Caco-2 (cell line): ENCODE measurements around the gene CEP170. TPM values are rescaled to one million over a fixed set of nuclear protein-coding genes. Genes with fewer than 3 reads are reported as not detected.
"Not testable (repeated sequence)": the region's sequence is repeated elsewhere in the genome, so short reads cannot be mapped to it uniquely, and the experiment has no call there.

ENCODE experiments used
- BruUV-seq: library from RNA; stranded (reverse); fragments of 400-500 nt; replicated peaks from 2 replicates; lab custom pipeline; 2021; lab: Mats Ljungman, UMichigan
- CTCF ChIA-PET: fragments of 300-600 bp; sonication (Branson Sonifier 250); formaldehyde crosslinking; loops from one replicate; lab custom pipeline; 2022; ENCODE audit warnings: antibody characterized with exemption; lab: Charles Lee
- POLR2A ChIA-PET: fragments of 300-600 bp; sonication (Branson Sonifier 250); formaldehyde crosslinking; loops from one replicate; lab custom pipeline; 2022; ENCODE audit warnings: antibody characterized with exemption; lab: Charles Lee
- DNase-seq, 2 experiments: peaks; one replicate each; pipeline versions ENCODE4 v3.0.0 to v3.0.0-alpha.2; 2020 to 2022
- H3K27me3 ChIP-seq: replicated peaks from 2 replicates; pipeline ENCODE4 v1.6.0; 2011; ENCODE audit warnings: low read length; ENCODE audit not compliant: control insufficient read depth, insufficient read depth
- H3K36me3 ChIP-seq: 2 replicates; pipeline ENCODE4 v1.5.1; 2011; ENCODE audit warnings: low read length; ENCODE audit not compliant: control insufficient read depth, insufficient read depth
- H3K4me1 ChIP-seq: fragments of 250-450 bp; sonication (Bioruptor Pico); 2 replicates; pipeline ENCODE4 v1.5.1; 2020; ENCODE audit warnings: mild to moderate bottlenecking
- H3K4me3 ChIP-seq: 2 replicates; pipeline ENCODE4 v1.5.1; 2011; ENCODE audit warnings: low read depth, mild to moderate bottlenecking, control low read depth, low read length
- H3K9me3 ChIP-seq: fragments of 250-450 bp; sonication (Bioruptor Pico); 2 replicates; pipeline ENCODE4 v1.5.1; 2020; ENCODE audit warnings: mild to moderate bottlenecking, moderate library complexity
- H3K27ac Mint-ChIP-seq: one replicate; pipeline ENCODE4 v1.8.0; 2022; ENCODE audit warnings: mixed read lengths; ENCODE audit not compliant: unreplicated experiment
- H3K27me3 Mint-ChIP-seq: one replicate; pipeline ENCODE4 v1.8.0; 2022; ENCODE audit warnings: mixed read lengths; ENCODE audit not compliant: insufficient read depth, unreplicated experiment
- H3K36me3 Mint-ChIP-seq: one replicate; pipeline ENCODE4 v1.8.0; 2022; ENCODE audit warnings: mild to moderate bottlenecking, mixed read lengths; ENCODE audit not compliant: insufficient read depth, unreplicated experiment
- H3K4me1 Mint-ChIP-seq: one replicate; pipeline ENCODE4 v1.8.0; 2022; ENCODE audit warnings: low read depth, mixed read lengths; ENCODE audit not compliant: unreplicated experiment
- H3K4me3 Mint-ChIP-seq: one replicate; pipeline ENCODE4 v1.8.0; 2022; ENCODE audit warnings: mild to moderate bottlenecking, moderate library complexity, mixed read lengths; ENCODE audit not compliant: unreplicated experiment
- H3K9me3 Mint-ChIP-seq: one replicate; pipeline ENCODE4 v1.8.0; 2022; ENCODE audit warnings: mixed read lengths; ENCODE audit not compliant: unreplicated experiment
- intact Hi-C: fragments of 100-400 bp; cut with micrococcal nuclease; formaldehyde crosslinking; loops from one replicate; pipeline ENCODE4 v1.10.0; 2022; ENCODE audit not compliant: unreplicated experiment
- total RNA-seq: library from RNA; stranded (reverse); gene quantifications from 2 replicates; pipeline ENCODE4 v1.2.3, GENCODE V29; 2022

CEP170 gene
- total RNA-seq, 1 experiment from 2014 or later = 22.4 TPM

DNA sequence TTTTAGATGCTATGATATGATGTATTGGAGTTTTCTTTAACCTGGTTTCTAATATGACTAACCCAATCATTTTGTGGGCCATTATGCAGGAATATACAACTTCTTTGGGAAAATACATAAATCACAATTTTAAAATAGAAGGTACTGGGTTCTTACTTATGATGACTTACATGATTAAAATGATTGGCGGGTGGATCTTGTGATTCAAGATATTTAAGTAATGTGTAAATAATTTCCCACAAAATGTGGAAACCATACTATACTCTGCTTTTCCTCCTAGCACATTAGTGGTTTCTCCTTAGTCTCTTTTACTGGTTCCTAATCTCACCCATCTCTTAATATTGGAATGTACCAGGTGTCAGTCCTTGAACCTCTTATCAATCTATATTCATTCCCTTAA lies 50.7 kb downstream of the CEP170 start:
- H3K9me3 Mint-ChIP-seq, CTCF ChIA-PET, H3K4me1 ChIP-seq, H3K27ac Mint-ChIP-seq, H3K4me1 Mint-ChIP-seq, H3K36me3 ChIP-seq, H3K4me3 Mint-ChIP-seq, H3K36me3 Mint-ChIP-seq, H3K9me3 ChIP-seq, H3K27me3 Mint-ChIP-seq, POLR2A ChIA-PET, intact Hi-C loops, H3K4me3 ChIP-seq, BruUV-seq, H3K27me3 ChIP-seq, DNase-seq: not testable (repeated sequence)

DNA sequence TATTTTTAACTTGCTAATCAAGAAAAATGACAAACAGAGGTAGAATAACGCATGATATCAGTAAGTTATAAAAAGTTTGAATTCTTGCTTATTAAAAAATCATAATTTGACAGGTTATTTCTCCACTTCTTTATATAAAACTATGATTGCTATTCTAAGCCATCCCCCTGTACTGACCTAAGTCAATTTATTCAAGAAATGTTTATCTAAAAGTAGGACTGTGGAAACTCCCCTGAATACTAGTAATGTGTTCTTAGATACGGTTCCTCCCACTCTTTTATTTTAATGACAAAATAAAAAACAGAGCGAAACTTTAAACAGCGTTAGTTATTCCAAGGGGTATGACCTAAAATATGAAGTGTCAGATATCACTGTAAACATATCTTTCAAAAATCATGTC lies 51.9 kb downstream of the CEP170 start:
- H3K27me3 Mint-ChIP-seq, DNase-seq, H3K36me3 ChIP-seq, intact Hi-C loops, H3K36me3 Mint-ChIP-seq, H3K4me1 ChIP-seq, H3K27ac Mint-ChIP-seq, BruUV-seq, H3K27me3 ChIP-seq, H3K4me3 ChIP-seq, CTCF ChIA-PET, H3K4me3 Mint-ChIP-seq, H3K9me3 ChIP-seq, H3K4me1 Mint-ChIP-seq, POLR2A ChIA-PET, H3K9me3 Mint-ChIP-seq: not testable (repeated sequence)

DNA sequence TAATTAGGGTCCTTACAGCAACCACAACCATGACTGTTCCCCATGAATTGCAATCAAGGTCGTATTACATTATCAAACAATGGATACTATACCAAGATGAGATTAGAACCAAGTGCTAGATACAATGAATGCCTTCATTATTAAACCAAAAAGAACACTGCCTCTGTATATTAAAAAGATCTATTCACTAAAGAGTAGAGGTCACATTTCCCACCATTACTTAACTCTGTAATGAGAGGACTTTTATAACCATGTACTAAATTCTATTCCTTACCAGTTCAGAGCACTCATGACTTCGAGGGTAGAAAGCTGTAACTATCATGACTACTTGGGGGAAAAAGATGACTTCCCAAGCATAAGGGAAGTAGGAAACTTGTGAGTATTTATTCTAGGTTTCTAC lies 53.8 kb downstream of the CEP170 start:
- H3K27ac Mint-ChIP-seq, H3K9me3 Mint-ChIP-seq, POLR2A ChIA-PET, H3K4me1 ChIP-seq, H3K27me3 ChIP-seq, intact Hi-C loops, H3K27me3 Mint-ChIP-seq, H3K4me1 Mint-ChIP-seq, H3K36me3 ChIP-seq, H3K4me3 ChIP-seq, DNase-seq, H3K9me3 ChIP-seq, CTCF ChIA-PET, H3K36me3 Mint-ChIP-seq, BruUV-seq, H3K4me3 Mint-ChIP-seq: not testable (repeated sequence)

DNA sequence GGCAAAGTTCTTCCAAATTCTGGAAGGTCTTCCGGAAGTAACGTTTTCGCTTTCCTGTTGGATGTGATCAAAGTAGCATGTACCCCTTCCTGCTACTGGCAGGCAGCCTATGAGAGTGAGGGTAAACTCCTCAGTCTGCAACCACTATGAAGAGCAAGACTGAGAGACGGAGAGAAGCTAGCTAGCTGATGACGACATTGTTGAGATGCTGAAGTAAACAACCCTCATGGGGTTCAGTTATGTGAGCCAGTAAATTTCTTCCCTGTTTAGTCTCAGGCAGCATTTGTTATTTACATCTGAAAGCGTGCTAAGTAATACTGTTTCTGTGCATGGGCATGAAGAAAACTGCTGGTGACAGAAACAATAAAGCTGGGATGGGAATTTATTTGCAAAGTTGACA lies 57.6 kb downstream of the CEP170 start:
- H3K4me3 ChIP-seq, H3K9me3 ChIP-seq, H3K27ac Mint-ChIP-seq, H3K36me3 ChIP-seq, H3K4me1 Mint-ChIP-seq, CTCF ChIA-PET, H3K27me3 Mint-ChIP-seq, H3K4me3 Mint-ChIP-seq, H3K4me1 ChIP-seq, H3K36me3 Mint-ChIP-seq, H3K27me3 ChIP-seq, POLR2A ChIA-PET, DNase-seq, intact Hi-C loops, H3K9me3 Mint-ChIP-seq, BruUV-seq: not testable (repeated sequence)

DNA sequence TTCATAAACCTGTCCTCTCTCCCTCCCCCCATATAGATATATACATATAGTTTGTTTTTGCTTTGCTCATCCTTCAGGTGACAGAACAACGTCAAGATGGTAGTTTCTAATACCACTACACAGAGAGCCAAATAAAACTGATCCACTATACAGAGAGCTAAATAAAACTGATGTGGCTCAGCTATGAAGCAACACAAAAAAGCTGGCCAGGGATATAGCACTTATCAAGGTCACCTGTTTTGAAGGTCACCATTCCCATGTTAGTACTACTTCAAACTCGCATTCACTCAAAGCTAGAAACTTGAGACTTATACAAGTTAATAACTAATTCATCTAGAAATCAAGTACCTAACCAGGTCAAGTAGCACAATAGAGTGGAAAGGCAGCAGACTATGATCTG lies 61.8 kb downstream of the CEP170 start:
- H3K4me1 Mint-ChIP-seq, H3K9me3 ChIP-seq, H3K27me3 ChIP-seq, H3K27me3 Mint-ChIP-seq, POLR2A ChIA-PET, H3K4me3 Mint-ChIP-seq, CTCF ChIA-PET, H3K4me1 ChIP-seq, DNase-seq, H3K9me3 Mint-ChIP-seq, H3K36me3 Mint-ChIP-seq, H3K36me3 ChIP-seq, H3K27ac Mint-ChIP-seq, intact Hi-C loops, BruUV-seq, H3K4me3 ChIP-seq: not testable (repeated sequence)

DNA sequence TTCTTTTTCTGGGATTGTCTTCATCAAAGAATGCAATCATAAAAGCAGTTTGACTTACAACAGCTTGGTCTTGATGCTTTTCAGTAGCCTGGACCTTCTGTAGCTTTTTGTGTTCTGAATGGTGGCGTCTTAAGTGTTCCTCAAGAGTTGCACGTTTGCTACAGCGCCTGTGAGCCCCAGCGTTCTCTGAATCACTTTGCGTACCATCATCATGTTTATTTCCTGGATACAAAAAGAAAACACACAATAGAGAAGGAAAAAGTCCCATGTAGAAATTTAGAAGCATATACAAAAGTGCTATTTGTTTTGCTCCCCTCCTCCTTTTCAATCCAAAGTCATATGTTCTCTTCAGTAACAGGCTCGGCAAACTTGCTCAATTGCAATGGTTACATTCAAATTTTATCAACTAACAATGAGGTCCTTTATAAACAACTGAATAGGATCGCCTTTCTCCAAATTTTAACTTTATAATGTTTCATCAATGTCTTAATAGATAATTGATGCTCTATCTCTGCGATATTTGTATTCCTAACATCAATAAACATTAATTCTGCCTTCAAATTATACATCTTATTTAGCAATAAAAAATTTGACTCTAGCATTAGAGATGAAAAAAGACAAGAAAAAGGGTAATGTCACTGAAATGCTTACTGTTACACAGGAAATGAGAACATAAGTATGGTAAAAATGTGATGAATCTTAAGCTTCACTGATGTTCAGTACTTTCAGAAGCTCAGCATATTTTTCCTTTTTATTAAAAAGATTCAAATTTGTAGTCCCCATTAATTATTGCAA lies 68.7 kb downstream of the CEP170 start:
- H3K4me3 Mint-ChIP-seq, H3K27ac Mint-ChIP-seq: not testable (repeated sequence)

DNA sequence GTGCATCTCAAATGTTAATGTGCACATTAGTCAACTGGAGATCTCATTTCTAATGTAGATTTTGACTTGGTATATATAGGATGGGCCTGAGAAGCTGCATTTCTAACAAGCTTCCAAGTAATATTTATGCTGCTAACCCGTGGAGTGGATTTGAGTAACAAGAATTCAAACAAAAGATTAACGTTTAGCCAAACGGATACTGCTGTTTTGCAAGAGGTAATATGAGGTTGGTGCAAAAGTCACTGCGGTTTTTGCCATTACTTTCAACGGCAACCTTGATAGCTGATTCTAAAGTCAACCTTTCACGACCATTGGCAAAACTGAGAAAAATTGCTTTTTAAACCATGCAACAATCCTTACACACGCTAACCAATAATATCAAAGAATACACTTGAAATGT lies 70.3 kb downstream of the CEP170 start:
- H3K36me3 ChIP-seq, H3K27me3 Mint-ChIP-seq, CTCF ChIA-PET, H3K4me3 Mint-ChIP-seq, intact Hi-C loops, POLR2A ChIA-PET, H3K27ac Mint-ChIP-seq, DNase-seq, BruUV-seq, H3K9me3 Mint-ChIP-seq, H3K27me3 ChIP-seq, H3K4me1 ChIP-seq, H3K4me3 ChIP-seq, H3K4me1 Mint-ChIP-seq, H3K9me3 ChIP-seq: not testable (repeated sequence)
- peaks cover 12% of the 10 kb centered on the region for H3K36me3 Mint-ChIP-seq

More for the DNA sequence above, 68.7 kb downstream of the CEP170 start:
- H3K4me1 ChIP-seq, H3K36me3 ChIP-seq, POLR2A ChIA-PET, H3K27me3 Mint-ChIP-seq, H3K9me3 Mint-ChIP-seq, intact Hi-C loops, BruUV-seq, H3K27me3 ChIP-seq, H3K4me1 Mint-ChIP-seq, H3K4me3 ChIP-seq, H3K9me3 ChIP-seq, CTCF ChIA-PET, DNase-seq: not testable (repeated sequence)
- H3K36me3 Mint-ChIP-seq = peaks cover 12% of the 10 kb centered on the region
